Brain microvascular endothelial cell (primary cell): ENCODE results near the gene SLC25A21.

ENCODE experiments used
- DNase-seq: peaks from one replicate; pipeline ENCODE4 v3.0.0-alpha.2; 2020
- H3K27ac ChIP-seq: fragments of 250-450 bp; sonication (Bioruptor Pico); 2 replicates; pipeline ENCODE4 v1.5.1; 2020; ENCODE audit warnings: mild to moderate bottlenecking, moderate library complexity
- H3K27me3 ChIP-seq: fragments of 250-450 bp; sonication (Bioruptor Pico); replicated peaks from 2 replicates; pipeline ENCODE4 v1.5.1; 2020; ENCODE audit warnings: mild to moderate bottlenecking
- H3K36me3 ChIP-seq: fragments of 250-450 bp; sonication (Bioruptor Pico); replicated peaks from 2 replicates; pipeline ENCODE4 v1.5.1; 2020; ENCODE audit warnings: mild to moderate bottlenecking
- H3K4me3 ChIP-seq: 2 replicates; pipeline ENCODE4 v1.5.1; 2011; ENCODE audit warnings: low read depth, mild to moderate bottlenecking, control low read depth, low read length, moderate library complexity
- in situ Hi-C: cut with HindIII; loops from 2 replicates; pipeline ENCODE4 v1.10.0; 2017; ENCODE audit warnings: low sequenced_read_pairs, low pct_ligation_motif_present
- TF ChIP-seq, protein P1 (sequence below): IDR thresholded peaks from 2 replicates; pipeline ENCODE4 v1.5.1; 2011; ENCODE audit warnings: low read depth, mild to moderate bottlenecking, moderate library complexity, low read length, control low read depth, inconsistent platforms; ENCODE audit errors: missing control alignments

Gene SLC25A21

DNA sequence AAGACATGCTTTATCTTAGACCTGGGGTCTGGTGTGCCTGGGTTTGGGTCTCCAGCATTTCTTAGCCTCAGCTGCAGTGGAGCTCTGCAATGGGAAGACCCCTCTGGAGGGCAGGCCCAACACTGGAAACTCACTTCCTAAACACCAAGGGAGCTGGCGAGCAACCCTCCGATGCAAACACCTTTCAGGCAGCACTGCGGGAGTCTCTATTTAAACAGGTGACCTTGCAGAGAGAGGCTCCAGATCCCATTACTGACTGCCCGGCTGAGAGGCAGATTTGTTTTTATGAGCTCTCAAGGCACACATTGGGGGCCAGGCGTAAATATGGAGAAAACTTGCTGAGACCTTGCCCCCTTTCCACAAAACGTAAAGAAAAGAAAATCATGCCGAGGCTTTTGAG lies 315.3 kb downstream of the SLC25A21 start:
- no peak overlapping the region for H3K27ac ChIP-seq
- in situ Hi-C loops: no loop called here
- no peak overlapping the region for H3K4me3 ChIP-seq
- no peaks in the 10 kb centered on the region for H3K27me3 ChIP-seq
- no peaks in the 10 kb centered on the region for H3K36me3 ChIP-seq
- TF ChIP-seq, protein P1, sequence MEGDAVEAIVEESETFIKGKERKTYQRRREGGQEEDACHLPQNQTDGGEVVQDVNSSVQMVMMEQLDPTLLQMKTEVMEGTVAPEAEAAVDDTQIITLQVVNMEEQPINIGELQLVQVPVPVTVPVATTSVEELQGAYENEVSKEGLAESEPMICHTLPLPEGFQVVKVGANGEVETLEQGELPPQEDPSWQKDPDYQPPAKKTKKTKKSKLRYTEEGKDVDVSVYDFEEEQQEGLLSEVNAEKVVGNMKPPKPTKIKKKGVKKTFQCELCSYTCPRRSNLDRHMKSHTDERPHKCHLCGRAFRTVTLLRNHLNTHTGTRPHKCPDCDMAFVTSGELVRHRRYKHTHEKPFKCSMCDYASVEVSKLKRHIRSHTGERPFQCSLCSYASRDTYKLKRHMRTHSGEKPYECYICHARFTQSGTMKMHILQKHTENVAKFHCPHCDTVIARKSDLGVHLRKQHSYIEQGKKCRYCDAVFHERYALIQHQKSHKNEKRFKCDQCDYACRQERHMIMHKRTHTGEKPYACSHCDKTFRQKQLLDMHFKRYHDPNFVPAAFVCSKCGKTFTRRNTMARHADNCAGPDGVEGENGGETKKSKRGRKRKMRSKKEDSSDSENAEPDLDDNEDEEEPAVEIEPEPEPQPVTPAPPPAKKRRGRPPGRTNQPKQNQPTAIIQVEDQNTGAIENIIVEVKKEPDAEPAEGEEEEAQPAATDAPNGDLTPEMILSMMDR: no peak
- no peak for DNase-seq

DNA sequence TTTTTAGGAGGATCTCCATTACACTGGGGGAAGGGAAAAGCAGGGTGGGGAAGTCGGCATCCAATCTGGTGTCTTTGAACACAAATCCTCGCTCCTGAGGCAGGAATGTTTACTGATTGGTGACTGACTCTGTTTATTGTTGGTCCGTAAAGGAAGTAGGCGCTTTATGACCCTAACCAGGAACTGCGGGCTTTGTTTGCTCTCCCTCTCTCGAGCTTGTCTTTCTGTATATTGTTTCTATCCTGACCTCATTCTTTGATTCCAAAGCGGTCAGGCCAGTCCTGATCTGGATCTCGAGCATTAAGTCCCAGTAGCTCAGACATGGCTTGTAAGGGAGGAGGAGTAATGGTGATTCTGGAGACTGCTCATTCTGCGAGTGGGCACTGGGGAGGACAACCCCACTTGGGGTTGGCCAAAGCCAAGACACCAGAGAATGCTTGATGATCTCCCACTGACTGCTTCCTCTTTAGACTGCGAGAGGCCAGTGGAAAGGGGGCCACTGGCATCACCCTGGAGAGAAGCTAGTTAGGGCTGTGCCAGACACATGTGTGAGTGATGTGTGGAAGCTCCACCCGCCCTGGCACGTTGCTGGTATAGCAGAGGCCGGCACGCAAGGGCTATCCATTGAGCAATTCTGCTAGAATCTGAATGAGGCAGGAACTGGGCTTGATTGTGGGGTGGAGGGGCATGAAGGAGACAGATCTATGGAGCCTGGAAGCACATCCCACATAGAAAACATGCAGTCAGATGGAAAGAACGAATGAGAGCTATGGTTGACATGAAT lies 316.1 kb downstream of the SLC25A21 start:
- H3K4me3 ChIP-seq: no peak overlapping the region
- no peak for DNase-seq
- no peaks in the 10 kb centered on the region for H3K36me3 ChIP-seq
- in situ Hi-C loops: no loop called here
- TF ChIP-seq, protein P1: no peak
- H3K27me3 ChIP-seq: no peaks in the 10 kb centered on the region
- H3K27ac ChIP-seq: no peak overlapping the region

DNA sequence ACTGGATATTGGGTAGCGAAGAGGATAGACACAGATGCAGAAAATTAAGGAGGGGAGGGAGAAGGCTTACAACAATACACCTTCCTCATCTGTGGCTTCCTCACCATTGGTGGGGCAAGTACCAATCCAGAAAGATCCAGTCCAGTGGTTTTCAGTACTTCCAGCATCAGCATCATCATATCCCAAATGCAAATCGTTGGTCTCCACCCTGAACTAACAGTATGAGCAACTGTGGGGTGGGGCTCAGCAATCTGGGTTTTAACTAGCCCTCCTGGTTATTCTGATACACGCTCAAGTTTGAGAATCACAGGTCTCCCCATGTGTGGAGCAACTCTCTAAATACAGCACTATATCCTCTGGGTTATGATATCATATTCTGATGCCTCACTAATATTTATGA lies 317.0 kb downstream of the SLC25A21 start:
- TF ChIP-seq, protein P1: no peak
- no peak overlapping the region for H3K27ac ChIP-seq
- DNase-seq: no peak
- in situ Hi-C loops: no loop called here
- H3K36me3 ChIP-seq: no peaks in the 10 kb centered on the region
- H3K4me3 ChIP-seq: no peak overlapping the region
- no peaks in the 10 kb centered on the region for H3K27me3 ChIP-seq

DNA sequence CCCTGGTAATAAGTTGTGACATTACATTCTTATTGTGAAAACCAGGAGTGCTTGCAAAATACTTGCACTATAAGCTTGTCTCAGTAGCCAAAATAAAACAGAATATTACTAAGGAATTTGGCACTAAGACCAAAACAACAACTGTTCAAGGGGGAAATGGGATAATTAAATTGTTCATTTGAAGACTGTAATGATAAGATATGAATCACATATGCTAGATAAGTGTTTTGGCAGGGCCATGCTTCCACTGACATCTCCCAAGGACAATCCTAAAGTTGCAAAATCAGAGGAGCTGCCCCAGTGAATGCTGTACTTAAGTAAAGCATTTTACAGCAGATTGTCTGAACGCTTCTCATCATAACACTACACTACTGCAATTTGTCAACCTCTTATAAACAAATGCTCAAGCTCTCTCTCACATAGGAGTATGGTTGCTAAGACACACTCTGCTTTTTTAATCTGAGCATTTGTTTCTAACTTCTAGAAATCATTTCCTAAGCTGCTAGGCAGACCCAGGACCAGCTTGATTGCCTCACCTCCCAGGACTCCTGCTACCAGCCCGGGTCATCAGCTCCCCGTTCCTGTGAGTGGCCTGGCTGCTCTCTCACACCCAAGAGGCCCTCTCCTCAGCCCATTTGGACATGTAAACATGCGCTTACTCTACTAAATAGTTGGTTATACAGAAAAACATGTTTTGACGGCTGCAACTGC lies 319.3 kb downstream of the SLC25A21 start:
- Histone ChIP-seq H3K27ac (no peak overlapping the region), H3K36me3 (no peaks in the 10 kb centered on the region), H3K27me3 (no peaks in the 10 kb centered on the region), H3K4me3 (no peak overlapping the region)
- in situ Hi-C loops: no loop called here
- TF ChIP-seq, protein P1: no peak
- DNase-seq: no peak

DNA sequence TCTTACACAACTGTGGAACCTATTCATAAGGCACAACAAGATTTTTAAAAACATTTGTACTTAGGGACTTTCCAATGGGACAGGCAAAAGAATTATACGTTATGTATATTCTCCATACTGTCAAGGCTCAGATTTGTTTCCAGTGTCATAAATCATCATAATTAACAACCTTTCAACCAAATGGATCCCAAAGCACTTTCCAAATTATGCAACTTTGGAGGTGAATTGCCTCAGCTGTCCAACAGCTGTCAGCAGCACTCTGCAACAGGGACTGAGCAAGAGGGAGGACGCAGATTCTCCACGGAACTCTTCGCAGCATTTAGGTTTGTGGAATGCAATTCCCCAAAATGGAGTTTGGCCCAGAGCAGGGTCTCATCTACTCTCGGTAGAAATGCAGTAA lies 324.2 kb downstream of the SLC25A21 start:
- Histone ChIP-seq H3K4me3 (no peak overlapping the region), H3K27me3 (no peaks in the 10 kb centered on the region), H3K36me3 (no peaks in the 10 kb centered on the region), H3K27ac (no peak overlapping the region)
- TF ChIP-seq, protein P1: no peak
- in situ Hi-C loops: no loop called here
- no peak for DNase-seq
